ENCODE results near the gene HK1. TPM values are rescaled to one million over a fixed set of nuclear protein-coding genes. Genes with fewer than 3 reads are reported as not detected.

HK1 gene
- total RNA-seq, 1 donor from 2014 or later: 65.6 TPM

DNA sequence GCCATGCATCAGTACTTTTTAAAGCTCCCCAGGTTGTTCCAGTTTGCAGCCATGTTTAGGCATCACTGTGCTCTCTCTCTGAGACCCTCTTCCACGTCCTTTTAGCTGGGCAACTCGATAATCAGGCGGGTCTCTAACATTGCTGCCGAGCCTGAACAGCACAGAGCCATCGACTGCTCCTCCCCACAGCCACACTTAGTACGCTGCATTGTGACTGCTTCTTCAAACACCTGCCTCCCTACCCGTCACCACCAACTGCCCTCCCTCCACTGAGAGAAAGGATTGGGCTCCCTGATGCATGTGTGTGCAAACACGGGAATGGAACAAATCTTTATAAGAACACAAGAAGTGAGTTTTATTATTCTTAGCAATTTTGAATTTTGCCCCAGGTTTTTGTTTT lies 149.9 kb downstream of the HK1 start:
- no peak for DNase-seq (ENCODE audit: low spot score in 2 of 2, unreplicated experiment in 2 of 2)
- no peak overlapping the region for H3K27ac Mint-ChIP-seq
- TF ChIP-seq, protein P1, sequence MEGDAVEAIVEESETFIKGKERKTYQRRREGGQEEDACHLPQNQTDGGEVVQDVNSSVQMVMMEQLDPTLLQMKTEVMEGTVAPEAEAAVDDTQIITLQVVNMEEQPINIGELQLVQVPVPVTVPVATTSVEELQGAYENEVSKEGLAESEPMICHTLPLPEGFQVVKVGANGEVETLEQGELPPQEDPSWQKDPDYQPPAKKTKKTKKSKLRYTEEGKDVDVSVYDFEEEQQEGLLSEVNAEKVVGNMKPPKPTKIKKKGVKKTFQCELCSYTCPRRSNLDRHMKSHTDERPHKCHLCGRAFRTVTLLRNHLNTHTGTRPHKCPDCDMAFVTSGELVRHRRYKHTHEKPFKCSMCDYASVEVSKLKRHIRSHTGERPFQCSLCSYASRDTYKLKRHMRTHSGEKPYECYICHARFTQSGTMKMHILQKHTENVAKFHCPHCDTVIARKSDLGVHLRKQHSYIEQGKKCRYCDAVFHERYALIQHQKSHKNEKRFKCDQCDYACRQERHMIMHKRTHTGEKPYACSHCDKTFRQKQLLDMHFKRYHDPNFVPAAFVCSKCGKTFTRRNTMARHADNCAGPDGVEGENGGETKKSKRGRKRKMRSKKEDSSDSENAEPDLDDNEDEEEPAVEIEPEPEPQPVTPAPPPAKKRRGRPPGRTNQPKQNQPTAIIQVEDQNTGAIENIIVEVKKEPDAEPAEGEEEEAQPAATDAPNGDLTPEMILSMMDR (IDR thresholded peaks at IDR 0.05; ENCODE audit: unreplicated experiment): no peak

DNA sequence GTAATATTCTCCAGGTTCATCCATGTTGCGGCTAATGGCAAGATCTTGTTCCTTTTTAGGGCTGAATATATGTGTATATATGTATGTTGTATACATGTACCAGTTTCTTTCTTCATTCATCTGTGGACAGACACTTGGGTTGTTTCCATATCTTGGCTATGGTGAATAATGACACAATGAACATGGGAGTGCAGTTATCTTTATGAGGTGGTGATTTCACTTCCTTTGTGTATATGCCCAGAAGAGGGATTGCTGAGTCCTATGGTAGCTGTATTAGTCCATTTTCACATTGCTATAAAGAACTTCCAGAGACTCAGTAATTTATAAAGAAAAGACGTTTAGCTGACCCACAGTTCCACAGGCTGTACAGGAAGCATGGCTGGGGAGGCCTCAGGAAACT lies 155.9 kb downstream of the HK1 start:
- Mint-ChIP-seq H3K27ac (no peak overlapping the region), H3K4me1 (peaks cover 23% of the 10 kb centered on the region), H3K4me3 (no peak overlapping the region), H3K9me3 (peaks cover 7% of the 10 kb centered on the region), H3K36me3 (no peaks in the 10 kb centered on the region), H3K27me3 (ENCODE audit: low read depth) (no peaks in the 10 kb centered on the region)
- TF ChIP-seq, protein P1 (IDR thresholded peaks at IDR 0.05; ENCODE audit: unreplicated experiment): no peak
- DNase-seq (ENCODE audit: low spot score in 2 of 2, unreplicated experiment in 2 of 2): no peak

More for the DNA sequence above, 149.9 kb downstream of the HK1 start:
- Mint-ChIP-seq H3K4me3 (no peak overlapping the region), H3K9me3 (no peaks in the 10 kb centered on the region), H3K36me3 (no peaks in the 10 kb centered on the region), H3K27me3 (ENCODE audit: low read depth) (peaks cover 2% of the 10 kb centered on the region), H3K4me1 (no peaks in the 10 kb centered on the region)

DNA sequence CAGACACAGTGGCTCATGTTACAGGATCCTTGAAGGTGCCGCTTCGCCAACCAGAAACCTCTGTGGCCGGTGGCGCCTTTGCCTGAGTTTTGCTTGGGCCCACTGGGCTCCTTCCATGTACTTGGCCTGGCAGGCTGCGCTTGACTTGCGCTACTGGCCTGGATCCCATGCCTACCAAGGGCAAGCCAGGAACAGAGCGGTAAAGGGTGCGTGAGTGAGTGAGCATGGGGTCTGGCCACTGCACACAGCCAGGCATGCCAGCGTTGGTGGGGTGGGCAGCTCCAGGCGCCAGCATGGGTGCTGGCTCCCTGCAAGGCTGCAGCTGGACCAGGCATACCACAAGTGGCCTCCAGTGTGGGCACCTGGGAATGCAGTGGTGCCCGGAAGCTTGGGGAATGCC lies 156.6 kb downstream of the HK1 start:
- Mint-ChIP-seq H3K27me3 (ENCODE audit: low read depth) (no peaks in the 10 kb centered on the region), H3K27ac (no peak overlapping the region), H3K36me3 (no peaks in the 10 kb centered on the region), H3K4me1 (peaks cover 30% of the 10 kb centered on the region), H3K4me3 (no peak overlapping the region), H3K9me3 (peaks cover 7% of the 10 kb centered on the region)
- TF ChIP-seq, protein P1 (IDR thresholded peaks at IDR 0.05; ENCODE audit: unreplicated experiment): no peak
- no peak for DNase-seq (ENCODE audit: low spot score in 2 of 2, unreplicated experiment in 2 of 2)

DNA sequence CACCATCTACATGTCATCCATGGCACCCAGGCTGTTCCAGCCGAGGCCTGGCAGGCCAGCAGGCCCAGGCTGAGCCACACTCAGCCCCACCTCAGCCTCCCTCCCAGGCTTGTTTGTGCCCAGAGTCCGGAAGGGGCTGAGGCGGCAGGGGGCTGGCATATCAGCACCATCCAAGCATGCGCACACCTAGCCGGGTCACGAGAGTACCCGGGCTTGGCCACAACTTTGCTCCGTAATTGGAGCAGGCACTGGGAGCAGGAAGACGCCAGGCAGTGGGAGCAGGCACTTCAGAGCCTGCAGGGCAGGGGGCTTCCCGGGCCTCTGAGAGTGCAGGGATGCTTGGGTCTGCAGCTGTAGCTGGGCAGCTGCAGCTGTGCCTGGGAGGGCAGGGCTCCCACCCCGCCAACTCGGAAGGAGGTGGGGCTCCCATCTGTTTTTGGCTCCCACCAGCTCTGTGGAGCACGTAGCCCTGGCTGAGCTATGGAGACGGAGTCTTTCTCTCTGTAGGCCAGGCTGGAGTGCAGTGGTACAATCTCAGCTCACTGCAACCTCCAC lies 157.7 kb downstream of the HK1 start:
- no peak overlapping the region for H3K4me3 Mint-ChIP-seq
- no peaks in the 10 kb centered on the region for H3K27me3 Mint-ChIP-seq (ENCODE audit: low read depth)
- TF ChIP-seq, protein P1 (IDR thresholded peaks at IDR 0.05; ENCODE audit: unreplicated experiment): no peak
- peaks cover 35% of the 10 kb centered on the region for H3K4me1 Mint-ChIP-seq
- no peak for DNase-seq (ENCODE audit: low spot score in 2 of 2, unreplicated experiment in 2 of 2)
- peaks cover 7% of the 10 kb centered on the region for H3K9me3 Mint-ChIP-seq
- H3K27ac Mint-ChIP-seq: no peak overlapping the region
- H3K36me3 Mint-ChIP-seq: no peaks in the 10 kb centered on the region

DNA sequence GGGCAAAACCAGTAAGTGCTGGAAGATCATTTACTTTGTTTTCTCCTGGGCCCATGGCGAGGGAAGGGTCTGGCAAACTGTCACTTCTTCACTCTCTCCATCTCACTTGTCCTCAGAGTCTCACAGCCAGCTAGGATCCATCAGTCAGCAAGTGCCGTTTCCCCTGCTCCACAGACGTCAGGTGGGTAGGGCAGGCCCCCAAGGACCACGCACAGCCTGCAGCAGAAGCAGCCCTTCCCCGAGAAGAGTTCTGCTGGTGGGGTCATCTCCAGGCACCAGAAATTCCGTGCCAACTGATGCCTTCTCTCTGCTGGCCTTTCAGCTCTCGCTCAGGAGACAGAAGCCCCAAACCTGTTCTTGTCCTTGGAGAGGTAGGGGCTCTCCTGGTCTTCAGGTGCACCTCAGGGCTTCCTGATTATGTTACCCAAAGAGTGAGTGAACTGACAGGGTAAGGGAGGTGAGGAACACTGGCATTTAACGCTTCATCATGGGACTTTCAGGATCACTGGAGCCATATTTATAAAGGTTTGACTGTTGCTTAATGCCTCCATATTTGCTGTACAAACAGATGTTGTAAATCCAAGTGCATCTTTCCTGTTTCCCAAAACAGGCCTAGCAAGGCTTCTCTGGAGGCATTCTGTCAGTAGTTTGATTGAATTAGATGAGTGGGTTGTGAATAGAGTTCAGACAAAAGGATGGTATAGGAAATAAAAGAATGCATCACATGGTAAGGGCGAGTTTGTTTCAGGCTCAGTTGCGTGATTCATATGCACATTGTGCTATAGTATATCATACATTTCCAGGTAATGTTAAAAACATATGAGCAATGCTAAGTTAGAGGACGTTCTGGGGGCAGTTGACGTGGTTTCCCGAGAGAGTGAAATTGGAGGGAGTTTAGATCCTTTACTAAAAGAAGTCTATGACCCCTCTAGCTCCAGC lies 159.3 kb downstream of the HK1 start:
- Mint-ChIP-seq H3K4me3 (no peak overlapping the region), H3K27me3 (ENCODE audit: low read depth) (no peaks in the 10 kb centered on the region), H3K4me1 (peaks cover 35% of the 10 kb centered on the region), H3K9me3 (peaks cover 7% of the 10 kb centered on the region), H3K36me3 (no peaks in the 10 kb centered on the region), H3K27ac (peak overlapping the region; percentile 99)
- TF ChIP-seq, protein P1 (IDR thresholded peaks at IDR 0.05; ENCODE audit: unreplicated experiment): no peak
- no peak for DNase-seq (ENCODE audit: low spot score in 2 of 2, unreplicated experiment in 2 of 2)
